ENCODE data around the gene BRAF. TPM values are rescaled to one million over a fixed set of nuclear protein-coding genes. Genes with fewer than 3 reads are reported as not detected.

The BRAF gene
- total RNA-seq, 1 experiment from 2014 or later, result 29.7 TPM

- Histone ChIP-seq H3K9me2 (ENCODE audit: insufficient read depth) (no peaks in the 10 kb centered on the region), H3K36me3 (ENCODE audit: control insufficient read depth in 1 of 2, insufficient read depth in 2 of 2, low read length in 2 of 2) (no peaks in the 10 kb centered on the region), H3K4me3 (replicated peaks in 1 of 2; ENCODE audit: low read depth in 1 of 2, low read length in 2 of 2) (no peak overlapping the region), H3K4me1 (ENCODE audit: control insufficient read depth in 1 of 2, insufficient read depth in 2 of 2, low read length in 2 of 2) (no peaks in the 10 kb centered on the region), H3K9ac (ENCODE audit: low read length) (no peak overlapping the region), H2AFZ (ENCODE audit: low read depth, low read length, poor library complexity, severe bottlenecking) (no peak overlapping the region), H3K4me2 (ENCODE audit: low read length) (no peak overlapping the region), H3K9me3 (ENCODE audit: control insufficient read depth in 1 of 2, insufficient read depth in 1 of 2, low read depth in 1 of 2, low read length in 2 of 2) (no peaks in the 10 kb centered on the region), H3K79me2 (ENCODE audit: insufficient read depth, low read length) (peaks cover 70% of the 10 kb centered on the region), H3K27ac (ENCODE audit: low read depth, low read length) (no peak overlapping the region), H4K20me1 (ENCODE audit: insufficient read depth) (no peaks in the 10 kb centered on the region; the same call in 1 of the 2 replicates), H3K27me3 (ENCODE audit: insufficient read depth, low read length) (no peaks in the 10 kb centered on the region)
- ChIA-PET CTCF (no interaction called here), POLR2A (no interaction called here), RAD21 (ENCODE audit: low non-redundant PET in 1 of 2, low total read pairs in 2 of 2, uncharacterized antibody in 2 of 2, unreplicated experiment in 2 of 2) (no interaction called here)
- ATAC-seq, result no peak
- intact Hi-C loops (cut with micrococcal nuclease), result no loop called here
- BruUV-seq (replicated peaks), result no TSS peak
- DNase-seq (ENCODE audit: low read depth, low spot score), result no peak
- TF ChIP-seq ZBTB33 (IDR thresholded peaks at IDR 0.05; ENCODE audit: extremely low read depth, insufficient replicate concordance, low read length) (no peak), CBX3 (IDR thresholded peaks at IDR 0.05; ENCODE audit: low read depth) (no peak), SIN3A (IDR thresholded peaks at IDR 0.05; ENCODE audit: low read depth) (no peak), ZFX (IDR thresholded peaks at IDR 0.05) (no peak), CTCF (IDR thresholded peaks at IDR 0.05 in 2 of 3, conservative IDR thresholded peaks at IDR 0.05 in 1 of 3; ENCODE audit: borderline replicate concordance in 1 of 3, insufficient read depth in 1 of 3, low read depth in 2 of 3, low read length in 2 of 3) (no peak), REST (IDR thresholded peaks at IDR 0.05; ENCODE audit: low read depth) (no peak), CEBPB (IDR thresholded peaks at IDR 0.05; ENCODE audit: low read depth) (no peak), TCF7L2 (IDR thresholded peaks at IDR 0.05; ENCODE audit: borderline replicate concordance, extremely low read depth, insufficient read depth, insufficient read length) (no peak), RAD21 (IDR thresholded peaks at IDR 0.05; ENCODE audit: low read depth) (no peak), SP1 (IDR thresholded peaks at IDR 0.05; ENCODE audit: low read depth) (no peak), EZH2phosphoT487 (IDR thresholded peaks at IDR 0.05; ENCODE audit: borderline replicate concordance) (no peak), ZNF274 (IDR thresholded peaks at IDR 0.05; ENCODE audit: low read depth, low read length) (no peak), EGR1 (IDR thresholded peaks at IDR 0.05; ENCODE audit: low read depth) (no peak), MAX (IDR thresholded peaks at IDR 0.05) (no peak), ATF3 (IDR thresholded peaks at IDR 0.05) (no peak), JUND (IDR thresholded peaks at IDR 0.05) (no peak), SRF (IDR thresholded peaks at IDR 0.05; ENCODE audit: low read depth) (no peak), POLR2A (IDR thresholded peaks at IDR 0.05; ENCODE audit: borderline replicate concordance, extremely low read depth, insufficient read depth, insufficient read length) (no peak)
Measured at GRCh38 chr7:140867467-140868462, 57.0 kb downstream of the BRAF start.

Measured in HCT116 (cell line).